Naive thymus-derived CD8-positive, alpha-beta T cell (primary cell): Measurements from ENCODE around the gene APBA2. TPM values are rescaled to one million over a fixed set of nuclear protein-coding genes. Genes with fewer than 3 reads are reported as not detected.
"Not testable (repeated sequence)": the region's sequence is repeated elsewhere in the genome, so short reads cannot be mapped to it uniquely, and the experiment has no call there.

Source experiments
- ATAC-seq, 2 donors: fragments of 150-1000 bp; cut with Tn5 transposase in 1 of 2; sonication (Bioruptor Pico), chemical (Tn5 transposase) in 1 of 2; 1 replicate in 1 of 2; 2 replicates in 1 of 2; pipeline ENCODE4 v1.10.0; 2021; ENCODE audit warnings: mild to moderate bottlenecking in 2 of 2, moderate library complexity in 2 of 2
- POLR2A ChIA-PET: fragments of 350-600 bp; sonication (Branson Sonifier 250); formaldehyde crosslinking; loops from one replicate; lab custom pipeline; 2021; ENCODE audit warnings: antibody characterized with exemption; lab: Charles Lee
- DNase-seq, 10 donors: peaks; one replicate each; pipeline versions ENCODE4 v3.0.0 to v3.0.0-alpha.2; 2020 to 2022
- H3K27ac Mint-ChIP-seq, 10 donors: one replicate each; pipeline ENCODE4 v1.8.0; 2020 to 2022; ENCODE audit warnings: mild to moderate bottlenecking in 10 of 10, mixed read lengths in 10 of 10, moderate library complexity in 4 of 10, inconsistent platforms in 1 of 10
- H3K27me3 Mint-ChIP-seq, 5 donors: one replicate each; pipeline ENCODE4 v1.8.0; 2021 to 2022; ENCODE audit warnings: mixed read lengths in 5 of 5
- H3K36me3 Mint-ChIP-seq, 3 donors: one replicate each; pipeline ENCODE4 v1.8.0; 2020 to 2022; ENCODE audit warnings: mixed read lengths in 3 of 3, mild to moderate bottlenecking in 2 of 3, inconsistent platforms in 1 of 3
- H3K4me1 Mint-ChIP-seq, 4 donors: one replicate each; pipeline ENCODE4 v1.8.0; 2021 to 2022; ENCODE audit warnings: mixed read lengths in 4 of 4
- H3K4me3 Mint-ChIP-seq, 10 donors: one replicate each; pipeline ENCODE4 v1.8.0; 2020 to 2022; ENCODE audit warnings: mild to moderate bottlenecking in 10 of 10, mixed read lengths in 10 of 10, moderate library complexity in 6 of 10, inconsistent platforms in 1 of 10
- H3K9me3 Mint-ChIP-seq, 9 donors: one replicate each; pipeline ENCODE4 v1.8.0; 2020 to 2022; ENCODE audit warnings: mixed read lengths in 9 of 9, mild to moderate bottlenecking in 3 of 9, inconsistent platforms in 1 of 9, moderate library complexity in 1 of 9
- polyA plus RNA-seq, 3 donors: library from polyadenylated mRNA; unstranded; fragments of 300-500 nt; fragmentation: Illumina TruSeq; gene quantifications; one replicate each; pipeline ENCODE4 v1.2.3, GENCODE V29; 2021
- total RNA-seq, 8 experiments: library from RNA in 2 of 8; stranded (reverse) in 2 of 8; gene quantifications; one replicate each; pipeline ENCODE4 v1.2.3 and lab custom pipeline; 2021 to 2026

Gene APBA2
- total and polyA plus RNA-seq, 5 experiments from 2014 or later: 75.5 to 216 (median 164) TPM

- POLR2A ChIA-PET: no interaction called here
- H3K4me1 Mint-ChIP-seq: no peaks in the 10 kb centered on the region
- H3K9me3 Mint-ChIP-seq: peaks cover 0 to 10% (median 0%) of the 10 kb centered on the region in 9 donors
- no peak overlapping the region for H3K27ac Mint-ChIP-seq
- H3K36me3 Mint-ChIP-seq: no peaks in the 10 kb centered on the region
- no peak for DNase-seq
- no peak for ATAC-seq
- H3K4me3 Mint-ChIP-seq: no peak overlapping the region
- peaks cover 3 to 9% (median 7%) of the 10 kb centered on the region in 5 donors for H3K27me3 Mint-ChIP-seq
These were observed 265.0 kb downstream of the APBA2 start for GRCh38 chr15:29150515-29151483.

- Mint-ChIP-seq H3K4me1 (no peaks in the 10 kb centered on the region), H3K27ac (no peak overlapping the region), H3K9me3 (peaks cover 0 to 10% (median 0%) of the 10 kb centered on the region in 9 donors), H3K36me3 (no peaks in the 10 kb centered on the region), H3K27me3 (peaks cover 4 to 14% (median 8%) of the 10 kb centered on the region in 5 donors), H3K4me3 (no peak overlapping the region)
- ATAC-seq (no peak), DNase-seq (no peak)
- POLR2A ChIA-PET: no interaction called here
These were observed 265.7 kb downstream of the APBA2 start for GRCh38 chr15:29151484-29151857.

- Mint-ChIP-seq H3K9me3 (peaks cover 0 to 23% (median 4%) of the 10 kb centered on the region in 9 donors), H3K27me3 (peaks cover 13 to 50% (median 22%) of the 10 kb centered on the region in 5 donors), H3K4me1 (peaks cover 4 to 9% (median 5%) of the 10 kb centered on the region in 4 donors), H3K4me3 (no peak overlapping the region), H3K36me3 (peaks cover 0 to 7% (median 2%) of the 10 kb centered on the region in 3 donors), H3K27ac (no peak overlapping the region)
- ATAC-seq: no peak
- POLR2A ChIA-PET: no interaction called here
- DNase-seq: no peak
These were observed 270.7 kb downstream of the APBA2 start for GRCh38 chr15:29156521-29156920.

GRCh38 chr15:29159771-29160455 is 274.1 kb downstream of the APBA2 start:
- Mint-ChIP-seq H3K27me3 (peaks cover 25 to 84% (median 43%) of the 10 kb centered on the region in 5 donors), H3K4me3 (no peak overlapping the region), H3K27ac (no peak overlapping the region), H3K4me1 (peaks cover 4 to 9% (median 5%) of the 10 kb centered on the region in 4 donors), H3K9me3 (peaks cover 0 to 40% (median 17%) of the 10 kb centered on the region in 9 donors), H3K36me3 (peaks cover 3 to 18% (median 14%) of the 10 kb centered on the region in 3 donors)
- POLR2A ChIA-PET: no interaction called here
- ATAC-seq (no peak), DNase-seq (no peak)

- ATAC-seq: no peak
- Mint-ChIP-seq H3K27ac (no peak overlapping the region), H3K27me3 (peaks cover 26 to 80% (median 45%) of the 10 kb centered on the region in 5 donors)
These were observed 276.6 kb downstream of the APBA2 start for GRCh38 chr15:29162411-29162810.

GRCh38 chr15:29167122-29167521 is 281.3 kb downstream of the APBA2 start:
- POLR2A ChIA-PET, H3K4me3 Mint-ChIP-seq, H3K36me3 Mint-ChIP-seq, H3K27ac Mint-ChIP-seq, ATAC-seq, DNase-seq: not testable (repeated sequence)
- peaks cover 13 to 43% (median 30%) of the 10 kb centered on the region in 5 donors for H3K27me3 Mint-ChIP-seq
- peaks cover 0 to 21% (median 13%) of the 10 kb centered on the region in 9 donors for H3K9me3 Mint-ChIP-seq
- H3K4me1 Mint-ChIP-seq: peaks cover 0 to 11% (median 4%) of the 10 kb centered on the region in 4 donors

More at GRCh38 chr15:29162411-29162810, 276.6 kb downstream of the APBA2 start:
- DNase-seq: no peak
- Mint-ChIP-seq H3K9me3 (peaks cover 0 to 40% (median 17%) of the 10 kb centered on the region in 9 donors), H3K4me1 (peaks cover 4 to 9% (median 5%) of the 10 kb centered on the region in 4 donors), H3K36me3 (peaks cover 3 to 18% (median 14%) of the 10 kb centered on the region in 3 donors), H3K4me3 (no peak overlapping the region)
- POLR2A ChIA-PET: no interaction called here

Other genes with a start within 250 kb of the APBA2 start
- gene GOLGA8M, start 173.6 kb upstream of the APBA2 start, total RNA-seq: 10 to 100 TPM in 1 of 2 experiments, 1 to 10 TPM in 1; 8.3 to 10.3 TPM
- not detected for gene GOLGA8M, start 173.6 kb upstream of the APBA2 start, polyA plus RNA-seq
- not detected for gene GOLGA6L7, start 37.3 kb upstream of the APBA2 start, total RNA-seq
- gene GOLGA6L7, start 37.3 kb upstream of the APBA2 start, polyA plus RNA-seq: not detected